Muscle of leg (tissue), 11 donors: ENCODE results near the gene APOLD1. TPM values are rescaled to one million over a fixed set of nuclear protein-coding genes. Genes with fewer than 3 reads are reported as not detected.
A peak's percentile ranks its signal among the peaks of the same experiment; 100 is the strongest.

ENCODE experiments used
- DNase-seq: peaks from one replicate; pipeline ENCODE4 v3.0.0; 2013
- H3K27ac ChIP-seq: one replicate; pipeline ENCODE4 v1.5.1; 2013; ENCODE audit warnings: mild to moderate bottlenecking, low read length, control low read depth
- H3K27me3 ChIP-seq: one replicate; pipeline ENCODE4 v1.6.1; 2013; ENCODE audit warnings: low read length; ENCODE audit not compliant: control insufficient read depth, insufficient read depth
- H3K36me3 ChIP-seq: one replicate; pipeline ENCODE4 v1.6.1; 2013; ENCODE audit warnings: low read length; ENCODE audit not compliant: control insufficient read depth, insufficient read depth
- H3K4me1 ChIP-seq: one replicate; pipeline ENCODE4 v1.6.1; 2013; ENCODE audit warnings: low read length; ENCODE audit not compliant: control insufficient read depth, insufficient read depth
- H3K4me3 ChIP-seq: one replicate; pipeline ENCODE4 v1.5.1; 2013; ENCODE audit warnings: low read length, control low read depth
- H3K9me3 ChIP-seq: replicated peaks from 2 replicates; pipeline ENCODE4 v1.6.1; 2013; ENCODE audit warnings: low read depth, low read length; ENCODE audit not compliant: control insufficient read depth
- WGBS: methylation state at CpG from one replicate; pipeline ENCODE4 v1.1.5; 2013; ENCODE audit warnings: missing lambda C conversion rate; ENCODE audit not compliant: insufficient coverage; 5-methylcytosine and 5-hydroxymethylcytosine counted together
- polyA plus RNA-seq, 8 donors: library from polyadenylated mRNA; unstranded; fragments of 120-200 nt; gene quantifications; one replicate each; pipeline versions ENCODE4 v1.2.1 to v1.2.3, GENCODE V29; 2013; ENCODE audit warnings: inconsistent platforms in 1 of 8, low replicate concordance in 1 of 8; ENCODE audit not compliant: insufficient read length in 8 of 8, insufficient read depth in 1 of 8
- total RNA-seq: library from RNA; stranded (reverse); fragments of 120-200 nt; gene quantifications from one replicate; pipeline ENCODE4 v1.2.4, GENCODE V29; 2013

APOLD1 gene
- total and polyA plus RNA-seq, 9 donors: 6.8 to 11.2 (median 8.6) TPM

DNA sequence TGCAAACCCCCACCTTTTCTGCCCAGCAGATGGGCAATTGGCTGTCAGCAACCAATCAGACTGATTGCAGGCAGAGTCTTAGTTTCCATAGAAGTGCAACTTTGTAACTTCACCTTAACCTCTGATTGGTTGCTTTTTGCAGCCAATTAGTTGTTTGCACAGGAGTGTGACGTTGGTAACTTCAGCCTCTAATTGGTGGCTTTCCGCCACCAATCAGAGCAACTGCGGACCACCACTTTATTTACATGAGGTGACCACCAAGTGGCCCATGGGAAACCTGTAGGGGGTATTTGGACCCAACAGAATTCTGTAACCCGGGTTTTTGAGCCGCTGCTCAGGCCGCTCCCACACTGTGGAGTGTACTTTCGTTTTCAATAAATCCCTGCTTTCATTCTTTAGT, 36.0 kb upstream of the APOLD1 start:
- Histone ChIP-seq H3K27ac (no peak overlapping the region), H3K36me3 (no peaks in the 10 kb centered on the region), H3K9me3 (no peaks in the 10 kb centered on the region), H3K4me1 (peaks cover 13% of the 10 kb centered on the region), H3K27me3 (no peaks in the 10 kb centered on the region), H3K4me3 (no peak overlapping the region)
- WGBS: 92% methylated on average over 6 of the region's 7 CpGs
- no peak for DNase-seq

DNA sequence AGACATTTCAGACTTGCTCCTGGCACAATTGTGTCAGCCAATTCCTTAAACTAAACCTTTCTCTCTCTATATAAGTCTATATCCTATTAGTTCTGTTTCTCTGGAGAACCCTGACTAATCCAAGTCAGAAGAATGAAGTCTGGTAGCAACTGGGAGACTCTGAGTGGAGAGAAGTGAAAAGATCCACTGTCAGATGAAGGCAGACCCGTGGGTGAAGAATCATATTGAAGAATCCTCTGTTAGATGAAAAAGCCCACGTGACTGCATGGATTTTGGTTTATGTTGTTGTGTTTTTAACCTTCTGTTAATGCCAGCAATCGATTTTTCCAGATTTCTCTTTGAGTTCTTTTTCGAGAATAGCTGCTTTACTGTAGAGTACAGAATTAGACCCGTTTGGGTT, 29.5 kb upstream of the APOLD1 start:
- Histone ChIP-seq H3K4me1 (no peaks in the 10 kb centered on the region), H3K27ac (no peak overlapping the region), H3K27me3 (no peaks in the 10 kb centered on the region), H3K4me3 (no peak overlapping the region), H3K36me3 (no peaks in the 10 kb centered on the region), H3K9me3 (no peaks in the 10 kb centered on the region)
- WGBS: 68% methylated on average over 4 of the region's 5 CpGs
- DNase-seq: no peak

DNA sequence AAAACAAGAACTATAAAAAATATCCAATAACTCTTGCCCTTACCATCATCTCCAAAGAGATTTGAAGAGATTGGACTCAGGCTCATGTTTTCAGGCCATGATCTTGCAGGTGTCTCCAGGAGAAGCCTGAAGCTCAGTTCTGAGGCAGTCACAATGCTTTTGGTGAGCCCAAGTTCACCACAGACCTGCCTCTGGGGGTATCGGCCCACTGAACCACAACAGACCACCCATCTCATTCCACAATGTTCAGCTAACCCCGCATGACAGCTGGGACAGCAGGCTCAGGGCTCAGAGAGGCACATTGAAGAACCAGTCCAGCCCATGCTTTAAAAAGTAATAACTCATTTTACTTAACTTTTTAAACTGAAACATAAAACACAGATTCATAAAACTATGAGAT, 28.3 kb upstream of the APOLD1 start:
- H3K27me3 ChIP-seq: no peaks in the 10 kb centered on the region
- no peaks in the 10 kb centered on the region for H3K36me3 ChIP-seq
- H3K27ac ChIP-seq: no peak overlapping the region
- H3K9me3 ChIP-seq: no peaks in the 10 kb centered on the region
- DNase-seq: no peak
- 100% methylated on average over 1 of the region's 2 CpGs for WGBS
- H3K4me3 ChIP-seq: no peak overlapping the region
- no peaks in the 10 kb centered on the region for H3K4me1 ChIP-seq

DNA sequence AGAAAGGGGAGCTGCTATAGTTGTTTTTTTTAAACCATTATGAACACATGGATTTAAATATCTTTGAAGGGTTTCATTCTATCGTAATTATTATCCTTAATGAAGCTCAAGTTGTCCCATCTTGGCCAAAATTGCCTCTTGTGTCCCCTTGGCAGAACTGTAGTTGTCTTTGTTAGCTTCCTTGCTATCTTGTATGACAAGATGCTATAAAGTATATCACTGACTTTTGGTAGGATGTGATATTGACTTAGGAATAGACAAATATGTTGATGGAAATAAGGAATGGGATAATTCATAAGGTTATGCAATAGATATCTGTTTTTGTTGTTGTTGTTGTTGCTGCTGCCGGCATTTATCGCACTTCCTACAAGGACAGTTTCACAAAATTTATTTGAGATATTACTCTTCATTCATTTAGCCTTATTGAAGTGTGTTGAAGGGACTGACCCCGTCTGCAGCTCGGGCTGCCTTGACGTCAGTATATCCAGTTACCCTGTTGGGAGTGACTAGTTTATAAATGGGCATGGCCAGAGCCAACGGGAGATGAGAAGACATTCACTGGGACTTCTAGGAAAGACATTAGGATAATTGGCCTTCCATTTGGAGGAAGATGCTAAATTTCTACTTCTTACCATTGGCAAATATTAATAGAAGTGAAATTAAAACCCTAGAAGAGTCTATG, 26.1 kb upstream of the APOLD1 start:
- DNase-seq: no peak
- no peaks in the 10 kb centered on the region for H3K4me1 ChIP-seq
- H3K27ac ChIP-seq: no peak overlapping the region
- no peaks in the 10 kb centered on the region for H3K36me3 ChIP-seq
- H3K27me3 ChIP-seq: no peaks in the 10 kb centered on the region
- no peaks in the 10 kb centered on the region for H3K9me3 ChIP-seq
- WGBS: no CpG with 5 or more reads among the region's 7 CpGs
- no peak overlapping the region for H3K4me3 ChIP-seq

DNA sequence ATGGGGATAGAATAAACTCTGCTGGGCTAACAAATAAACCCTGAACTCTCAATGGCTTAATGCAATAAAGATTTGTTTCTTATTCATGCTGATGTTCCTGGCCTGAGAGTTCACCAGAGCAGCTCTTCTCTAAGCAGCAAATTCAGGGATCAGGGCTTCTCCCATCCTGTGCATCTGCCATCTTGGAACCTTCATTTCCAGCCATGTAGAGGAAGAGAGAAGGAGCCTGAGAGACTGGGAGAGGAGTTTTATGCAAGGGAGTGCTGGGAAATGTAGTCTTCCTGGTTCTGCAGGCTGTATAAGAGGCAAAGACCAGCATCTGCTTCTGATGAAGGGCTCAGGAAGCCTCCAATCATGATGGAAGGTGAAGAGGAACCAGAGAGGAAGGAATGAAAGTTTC, 20.6 kb upstream of the APOLD1 start:
- peaks cover 3% of the 10 kb centered on the region for H3K9me3 ChIP-seq
- H3K4me3 ChIP-seq: no peak overlapping the region
- no peak overlapping the region for H3K27ac ChIP-seq
- no peak for DNase-seq
- H3K36me3 ChIP-seq: no peaks in the 10 kb centered on the region
- H3K27me3 ChIP-seq: no peaks in the 10 kb centered on the region
- H3K4me1 ChIP-seq: no peaks in the 10 kb centered on the region

DNA sequence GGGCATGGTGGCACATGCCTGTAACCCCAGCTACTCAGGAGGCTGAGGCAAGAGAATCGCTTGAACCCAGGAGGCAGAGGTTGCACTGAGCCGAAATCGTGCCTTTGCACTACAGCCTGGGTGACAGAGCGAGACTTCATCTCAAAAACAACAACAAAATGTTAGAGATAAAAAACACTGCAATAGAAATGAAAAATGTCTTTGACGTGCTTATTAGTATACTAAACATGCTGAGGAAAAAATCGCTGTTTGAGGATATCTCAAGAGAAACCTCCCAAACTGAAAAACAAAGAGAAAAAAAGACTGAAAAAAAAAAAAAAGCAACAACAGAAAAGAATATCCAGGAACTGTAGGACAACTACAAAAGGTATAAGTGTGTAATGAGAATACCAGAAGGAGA, 15.2 kb upstream of the APOLD1 start:
- DNase-seq: no peak
- no peaks in the 10 kb centered on the region for H3K4me1 ChIP-seq
- H3K9me3 ChIP-seq: peaks cover 3% of the 10 kb centered on the region
- no peak overlapping the region for H3K27ac ChIP-seq
- no peaks in the 10 kb centered on the region for H3K27me3 ChIP-seq
- H3K4me3 ChIP-seq: no peak overlapping the region
- no CpG with 5 or more reads among the region's 6 CpGs for WGBS
- no peaks in the 10 kb centered on the region for H3K36me3 ChIP-seq

DNA sequence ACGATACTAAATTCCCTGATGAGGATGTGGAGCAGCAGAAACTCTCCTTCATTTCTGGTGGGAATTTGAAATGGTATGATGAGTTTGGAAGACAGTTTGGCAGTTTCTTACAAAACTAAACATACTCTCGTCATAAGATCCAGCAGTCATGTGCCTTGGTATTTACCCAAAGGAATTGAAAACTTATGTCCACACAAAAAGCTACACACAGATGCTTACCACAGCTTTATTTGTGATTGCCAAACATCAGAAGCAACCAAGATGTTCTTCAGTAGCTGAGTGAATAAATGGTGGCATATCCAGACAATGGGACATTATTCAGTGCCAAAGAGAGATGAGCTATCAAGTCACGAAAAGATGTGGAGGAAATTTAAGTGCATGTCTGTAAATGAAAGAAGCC, 10.7 kb upstream of the APOLD1 start:
- H3K9me3 ChIP-seq: no peaks in the 10 kb centered on the region
- WGBS: 47% methylated on average over 2 of the region's 3 CpGs

DNA sequence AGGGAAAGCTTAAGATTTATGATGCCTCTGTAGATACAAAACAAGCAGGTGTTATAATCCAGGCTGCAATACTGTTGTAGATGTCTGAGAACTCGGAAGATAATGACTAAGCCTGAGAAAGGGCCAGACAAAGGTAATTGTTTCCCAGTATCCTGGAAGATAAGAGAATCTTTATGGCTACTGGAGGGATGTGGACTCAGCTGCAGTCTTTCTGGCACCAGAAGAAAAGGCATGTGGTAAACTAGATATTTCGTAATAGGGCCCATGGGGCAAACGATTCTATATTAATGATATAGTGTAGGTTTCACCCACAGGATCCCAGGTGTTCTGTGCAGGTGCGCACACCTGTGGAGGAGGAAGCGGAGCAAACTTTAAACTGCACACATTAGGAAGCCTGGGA, 9.2 kb upstream of the APOLD1 start:
- Histone ChIP-seq H3K36me3 (no peaks in the 10 kb centered on the region), H3K4me1 (no peaks in the 10 kb centered on the region), H3K27me3 (no peaks in the 10 kb centered on the region), H3K4me3 (no peak overlapping the region), H3K9me3 (no peaks in the 10 kb centered on the region), H3K27ac (no peak overlapping the region)
- peak; percentile 15 for DNase-seq
- 58% methylated on average over 5 of the region's 5 CpGs for WGBS

More for the DNA sequence above, 10.7 kb upstream of the APOLD1 start:
- DNase-seq: no peak
- Histone ChIP-seq H3K36me3 (no peaks in the 10 kb centered on the region), H3K27me3 (no peaks in the 10 kb centered on the region), H3K27ac (no peak overlapping the region), H3K4me3 (no peak overlapping the region), H3K4me1 (no peaks in the 10 kb centered on the region)

DNA sequence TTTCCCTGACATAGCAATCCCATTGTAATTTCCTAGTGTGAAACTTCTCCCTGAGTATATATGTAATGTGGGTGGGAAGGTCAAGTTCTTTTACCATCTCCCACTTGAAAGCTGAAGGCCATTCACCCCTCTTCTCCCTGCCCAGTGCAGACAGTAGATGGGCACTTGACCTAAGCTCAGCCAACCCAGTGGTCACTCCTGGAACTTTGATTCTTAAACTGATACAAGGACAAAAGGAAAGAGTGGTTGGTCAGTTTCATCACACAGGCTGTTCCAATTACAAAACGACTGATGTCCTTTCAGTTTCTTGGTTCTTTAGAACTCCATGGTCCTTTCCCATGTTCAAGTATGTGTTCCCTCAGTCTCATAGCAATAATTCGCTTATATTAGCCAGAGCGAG, 8.4 kb upstream of the APOLD1 start:
- Histone ChIP-seq H3K36me3 (no peaks in the 10 kb centered on the region), H3K4me3 (no peak overlapping the region), H3K27me3 (no peaks in the 10 kb centered on the region), H3K4me1 (no peaks in the 10 kb centered on the region), H3K9me3 (no peaks in the 10 kb centered on the region), H3K27ac (no peak overlapping the region)
- DNase-seq: no peak
- WGBS: no CpG with 5 or more reads among the region's 3 CpGs

DNA sequence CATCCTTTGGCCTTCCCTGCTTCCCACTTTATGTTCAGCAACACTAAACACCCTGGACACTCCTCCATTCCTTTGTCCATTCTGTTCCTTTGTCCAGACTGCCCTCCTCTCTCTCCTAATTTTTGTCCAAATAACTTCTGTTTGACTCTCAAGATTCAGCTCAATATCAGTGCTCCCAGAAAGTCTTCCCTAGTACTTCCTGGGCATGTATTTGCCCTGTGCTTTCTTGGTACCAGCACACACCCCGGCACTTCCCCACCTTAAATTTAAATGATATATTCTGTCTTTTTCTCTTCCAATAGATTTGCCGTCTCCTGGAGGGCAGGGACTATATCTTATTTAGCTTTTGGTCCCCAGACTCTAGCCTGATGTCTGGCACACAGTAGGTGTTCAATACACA, 6.5 kb upstream of the APOLD1 start:
- Histone ChIP-seq H3K36me3 (no peaks in the 10 kb centered on the region), H3K4me3 (no peak overlapping the region), H3K9me3 (no peaks in the 10 kb centered on the region), H3K27me3 (no peaks in the 10 kb centered on the region), H3K4me1 (no peaks in the 10 kb centered on the region), H3K27ac (peak overlapping the region; percentile 22)
- whole genome bisulfite sequencing: no CpG with 5 or more reads among the region's 2 CpGs
- DNase-seq: no peak

DNA sequence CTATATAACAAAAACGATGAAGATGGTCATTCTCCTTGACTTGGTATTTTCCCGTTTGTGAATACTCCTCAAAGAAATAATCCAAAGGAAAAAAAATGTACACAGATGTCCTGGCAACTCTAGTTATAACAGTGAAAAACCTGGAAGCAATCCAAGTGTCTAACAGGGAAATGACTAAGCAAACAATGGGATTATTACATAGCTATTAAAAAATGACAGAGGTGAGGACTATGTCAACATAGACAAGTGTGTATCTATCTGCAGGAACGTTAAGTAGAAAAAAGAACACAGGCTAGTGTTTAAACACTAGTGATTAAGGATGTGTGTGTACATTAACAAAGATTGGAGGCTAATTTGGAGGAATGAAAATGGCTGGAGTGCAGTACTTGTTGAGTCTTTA, 5.9 kb upstream of the APOLD1 start:
- H3K36me3 ChIP-seq: no peaks in the 10 kb centered on the region
- H3K9me3 ChIP-seq: no peaks in the 10 kb centered on the region
- peaks cover under 1% of the 10 kb centered on the region for H3K4me1 ChIP-seq
- DNase-seq: peak; percentile 86
- 20% methylated on average over 1 of the region's 3 CpGs for WGBS
- H3K27me3 ChIP-seq: no peaks in the 10 kb centered on the region
- no peak overlapping the region for H3K4me3 ChIP-seq
- peak overlapping the region; percentile 22 for H3K27ac ChIP-seq
